Iris pigment epithelial cell (primary cell): ENCODE results near the gene AGR3.
A peak's percentile ranks its signal among the peaks of the same experiment; 100 is the strongest.

Source experiments
- DNase-seq: peaks from one replicate; pipeline ENCODE4 v3.0.0-alpha.2; 2011; ENCODE audit warnings: low read depth

The AGR3 gene

GRCh38 chr7:16881844-16882243, at the start of gene AGR3:
Gene AGR3, minus strand, starts transcription at chr7:16881983. Its CDS starts 3,365 bp downstream, at chr7:16878618.
- DNase-seq, result no peak

DNA sequence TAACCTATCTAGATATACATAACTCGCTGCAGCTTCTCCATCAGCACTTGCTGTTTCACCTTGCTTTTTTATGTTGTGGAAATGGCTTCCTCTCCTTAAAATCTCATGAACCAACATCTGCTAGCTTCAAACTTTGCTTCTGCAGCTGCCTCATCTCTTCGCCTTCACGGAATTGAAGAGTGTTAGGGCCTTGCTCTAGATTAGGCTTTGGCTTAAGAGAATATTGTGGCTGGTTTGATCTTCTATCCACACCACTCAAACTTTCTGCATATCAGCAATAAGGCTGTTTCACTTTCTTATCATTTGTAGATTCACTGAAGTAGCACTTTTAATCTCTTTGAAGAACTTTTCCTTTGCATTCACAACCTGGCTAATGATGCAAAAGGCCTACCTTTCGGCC, 49.2 kb upstream of the AGR3 start:
- no peak for DNase-seq

GRCh38 chr7:16929146-16929762, 47.5 kb upstream of the AGR3 start:
- no peak for DNase-seq

GRCh38 chr7:16926861-16927260, 45.1 kb upstream of the AGR3 start:
- no peak for DNase-seq

DNA sequence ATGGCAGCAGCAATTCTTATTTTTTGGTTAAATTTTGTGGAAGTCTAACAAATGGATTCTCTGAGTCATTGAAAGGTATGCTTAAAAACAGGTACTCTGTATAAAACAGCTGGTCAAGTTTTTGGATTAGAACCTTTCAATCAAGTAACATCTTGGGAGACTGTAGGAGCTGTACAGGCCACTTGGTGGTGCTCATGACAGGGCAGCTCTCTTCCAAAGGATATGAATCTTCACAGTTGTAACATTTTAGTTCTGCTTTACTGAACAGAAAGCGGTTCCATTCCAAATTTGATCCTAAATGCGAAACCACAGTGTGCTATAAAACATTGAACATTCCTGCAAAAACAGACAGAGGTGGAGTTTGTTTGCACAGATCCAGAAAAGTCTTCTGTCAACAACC, 44.5 kb upstream of the AGR3 start:
- peak; percentile 67 for DNase-seq

GRCh38 chr7:16925609-16926008, 43.8 kb upstream of the AGR3 start:
- DNase-seq, result no peak

DNA sequence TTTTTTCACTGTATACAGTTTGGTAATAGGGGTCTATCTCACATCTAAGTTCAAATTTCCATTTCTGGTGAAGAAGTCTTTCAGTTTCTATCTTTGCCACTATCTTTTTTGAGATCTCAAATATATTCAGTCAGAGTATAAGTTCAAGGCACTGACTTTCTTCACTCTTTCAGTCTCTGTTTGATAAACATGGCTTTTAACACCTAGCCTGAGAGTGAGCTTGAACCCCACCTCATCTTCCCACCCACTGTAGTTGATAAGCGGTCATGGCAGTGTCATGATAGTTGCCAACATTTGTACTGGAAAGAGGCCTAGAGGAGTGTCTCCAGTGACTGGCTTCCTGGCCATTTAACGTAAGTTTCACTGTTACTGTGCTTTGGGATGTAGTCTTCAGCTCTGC, 41.2 kb upstream of the AGR3 start:
- DNase-seq, result no peak

- DNase-seq, result peak; percentile 30
Measured at GRCh38 chr7:16921644-16922257, 40.0 kb upstream of the AGR3 start.

DNA sequence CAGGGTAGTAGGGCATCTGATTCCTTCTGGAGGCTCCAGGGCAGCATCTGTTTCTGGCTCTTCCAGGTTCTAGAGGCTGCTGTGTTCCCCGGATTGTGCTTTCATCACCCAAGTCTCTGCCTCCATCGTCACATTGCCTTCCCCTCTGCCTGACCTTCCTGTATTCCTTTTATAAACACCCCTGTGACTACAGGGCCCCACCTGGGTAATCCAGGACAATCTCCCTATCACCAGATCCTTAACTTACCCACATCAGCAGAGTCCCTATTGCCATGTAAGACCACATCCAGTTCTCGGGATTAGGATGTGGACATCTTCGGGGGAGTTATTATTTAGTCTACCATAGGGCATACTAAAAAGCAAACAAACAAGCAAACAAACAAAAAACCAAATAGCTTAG, 39.4 kb upstream of the AGR3 start:
- peak; percentile 21 for DNase-seq

DNA sequence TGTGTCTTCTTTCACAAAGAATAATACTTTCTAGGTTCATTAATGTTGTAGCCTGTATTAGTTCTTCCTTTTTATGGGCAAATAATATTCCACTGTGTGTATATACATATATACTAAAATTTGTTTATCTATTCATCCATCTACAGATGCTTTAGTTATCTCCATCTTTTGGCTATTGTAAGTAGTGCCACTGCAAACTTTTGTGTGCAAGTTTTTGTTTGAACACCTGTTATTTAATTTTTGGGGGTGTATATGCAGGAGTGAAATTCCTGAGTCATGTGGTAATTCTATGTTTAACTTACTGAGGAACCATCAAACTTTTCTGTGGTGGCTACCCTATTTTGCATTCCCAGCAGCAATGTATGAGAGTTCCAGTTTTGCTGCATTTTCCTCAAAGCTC, 37.7 kb upstream of the AGR3 start:
- no peak for DNase-seq

- peak; percentile 61 for DNase-seq
Measured at GRCh38 chr7:16918288-16918895, 36.6 kb upstream of the AGR3 start.

- DNase-seq, result no peak
Measured at GRCh38 chr7:16916738-16917137, 35.0 kb upstream of the AGR3 start.

- DNase-seq, result peak; percentile 96
Measured at GRCh38 chr7:16916105-16916639, 34.4 kb upstream of the AGR3 start.

DNA sequence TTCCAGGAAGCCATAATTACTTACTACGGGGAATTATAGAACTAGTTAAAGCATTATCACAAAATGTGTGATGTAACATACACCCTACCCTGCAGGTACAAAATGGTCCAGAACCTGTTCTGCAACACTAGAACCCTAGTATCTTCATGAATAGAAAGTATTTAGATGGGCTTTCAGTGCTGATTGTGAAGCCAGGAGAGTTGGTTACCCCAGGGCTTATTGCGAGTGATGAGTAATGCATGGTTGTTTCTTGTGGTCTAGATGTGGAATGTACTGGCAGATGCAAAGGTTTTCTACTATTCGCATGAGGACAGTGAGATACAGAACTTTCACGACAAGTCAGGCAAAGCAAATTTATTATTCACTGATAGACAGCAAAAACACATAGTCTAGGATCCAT, 33.6 kb upstream of the AGR3 start:
- peak; percentile 97 for DNase-seq

GRCh38 chr7:16914771-16915170, 33.0 kb upstream of the AGR3 start:
- peak; percentile 78 for DNase-seq

GRCh38 chr7:16913643-16914042, 31.9 kb upstream of the AGR3 start:
- DNase-seq, result no peak

- no peak for DNase-seq
Measured at GRCh38 chr7:16912540-16912939, 30.8 kb upstream of the AGR3 start.

DNA sequence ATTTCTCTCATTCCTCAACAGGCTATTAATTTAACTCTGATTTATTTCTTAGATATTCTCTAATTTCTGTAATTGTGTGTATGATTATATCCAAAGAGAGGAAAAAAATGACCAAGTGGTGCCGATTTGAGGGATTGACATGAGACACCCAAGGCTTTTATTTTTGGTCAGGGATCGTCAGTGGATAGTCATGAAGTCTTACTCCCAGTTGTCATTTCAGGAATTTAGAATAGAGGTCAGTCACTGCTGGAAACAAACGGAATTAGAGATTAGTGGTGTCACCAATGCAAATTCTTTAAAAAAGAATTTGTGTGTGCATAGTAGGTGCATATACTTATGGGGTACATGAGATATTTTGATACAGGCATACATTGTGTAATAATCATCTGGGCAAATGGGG, 26.8 kb upstream of the AGR3 start:
- no peak for DNase-seq

- DNase-seq, result peak; percentile 87
Measured at GRCh38 chr7:16905300-16906044, 23.7 kb upstream of the AGR3 start.

- DNase-seq, result no peak
Measured at GRCh38 chr7:16904076-16904475, 22.3 kb upstream of the AGR3 start.

DNA sequence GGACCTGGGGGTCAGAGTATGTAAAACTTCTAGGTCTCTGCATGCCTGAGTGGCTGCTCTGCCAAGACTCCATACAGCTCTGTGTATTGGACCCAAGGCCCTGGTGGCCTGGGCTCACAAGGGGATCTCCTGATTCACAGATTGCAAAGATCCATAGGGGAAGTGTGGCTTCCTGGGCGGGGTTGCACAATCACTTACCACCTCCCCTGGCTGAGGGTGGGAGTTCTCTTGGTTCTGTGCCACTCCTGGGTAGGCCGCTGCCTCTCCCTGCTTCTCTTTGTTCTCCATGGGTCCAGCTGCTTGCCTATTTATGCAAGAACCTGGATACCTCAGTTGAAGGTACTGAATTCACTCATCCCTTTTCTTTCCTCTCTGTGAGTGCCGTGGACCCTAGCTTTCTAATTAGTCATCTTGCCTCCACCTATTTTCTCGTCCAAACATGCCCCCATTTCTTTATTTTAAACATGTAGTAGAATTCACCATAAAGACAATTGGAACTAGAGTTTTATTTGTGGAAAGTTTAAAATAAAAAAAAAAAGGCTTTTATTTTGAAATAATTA, 18.5 kb upstream of the AGR3 start:
- DNase-seq, result no peak

DNA sequence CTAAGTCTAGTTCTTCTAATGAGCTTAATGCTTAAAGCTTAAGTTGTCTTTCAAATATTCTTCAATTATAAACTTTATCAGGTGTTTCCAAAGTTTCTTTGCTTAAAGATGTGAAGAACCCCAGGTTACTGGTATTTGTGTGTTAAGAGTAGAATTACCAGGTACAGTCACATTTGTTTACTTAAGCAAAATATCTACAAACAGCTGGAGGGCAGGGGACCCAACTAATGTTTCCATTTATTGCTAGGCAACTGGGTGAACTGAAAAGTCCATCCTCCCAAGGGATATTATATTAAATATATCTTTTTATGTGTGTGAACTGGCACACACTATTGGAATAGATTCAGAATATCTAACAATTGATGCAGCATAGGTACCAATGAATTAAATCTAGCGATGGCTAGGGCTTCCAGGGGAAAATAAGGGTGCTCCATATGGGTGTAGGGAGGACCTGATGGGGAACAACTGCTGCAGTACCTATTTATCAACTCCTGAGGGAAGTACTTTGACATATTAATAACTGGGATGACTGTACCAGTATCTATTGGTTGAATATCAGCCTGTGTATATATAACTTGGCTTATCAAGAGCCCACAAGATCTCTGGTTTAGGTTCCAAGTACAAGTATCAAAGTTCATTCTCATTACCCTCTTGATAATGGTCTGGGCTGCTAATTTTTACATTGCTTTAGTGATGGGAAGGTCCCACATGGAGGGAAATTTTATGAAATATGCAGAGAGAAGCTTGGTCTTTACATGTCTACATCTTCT, 10.3 kb upstream of the AGR3 start:
- no peak for DNase-seq
